GM10847 (cell line): ENCODE results near the gene ADM2.

Experiments
- POLR2A ChIP-seq: IDR thresholded peaks from 2 replicates; pipeline ENCODE4 v1.6.1; 2011; ENCODE audit not compliant: insufficient read length; ENCODE audit errors: extremely low read depth

The ADM2 gene

GRCh38 chr22:50443197-50443596, 38.1 kb upstream of the ADM2 start:
- no peak for TF ChIP-seq POLR2A

DNA sequence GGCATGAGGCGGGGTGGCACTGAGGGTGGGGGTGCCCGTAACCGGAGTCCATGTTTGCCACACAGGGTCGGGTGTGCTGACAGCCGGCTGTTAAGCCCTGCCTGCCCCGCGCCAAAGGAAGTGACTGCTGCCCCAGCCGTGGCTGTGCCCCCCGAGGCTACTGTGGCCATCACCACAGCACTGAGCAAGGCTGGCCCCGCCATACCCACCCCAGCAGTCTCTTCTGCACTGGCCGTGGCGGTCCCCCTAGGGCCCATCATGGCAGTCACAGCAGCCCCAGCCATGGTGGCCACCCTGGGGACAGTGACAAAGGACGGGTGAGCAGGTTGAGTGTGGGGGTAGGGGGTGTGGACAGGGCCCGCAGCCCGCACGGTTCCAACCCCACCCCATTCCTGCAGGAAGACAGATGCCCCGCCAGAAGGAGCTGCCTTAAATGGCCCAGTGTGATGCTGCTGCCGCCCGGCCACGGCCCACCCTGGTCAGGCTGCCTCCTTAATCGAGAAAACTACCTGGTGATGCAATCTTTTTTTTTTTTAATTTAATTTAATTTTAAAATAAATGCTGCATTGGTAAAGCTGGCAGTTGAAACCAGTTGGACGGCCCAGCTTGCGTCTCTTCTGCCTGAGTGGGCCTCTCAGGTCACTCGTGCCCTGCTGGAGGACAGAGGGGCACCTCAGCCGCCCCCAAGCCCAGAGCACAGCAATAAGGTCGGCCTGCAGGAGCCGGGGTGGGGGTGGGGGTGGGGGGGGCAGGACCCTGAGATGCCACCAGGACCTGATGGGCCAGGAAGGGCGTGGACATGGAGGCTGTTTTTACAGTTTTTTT, 37.3 kb upstream of the ADM2 start:
- TF ChIP-seq POLR2A: no peak

DNA sequence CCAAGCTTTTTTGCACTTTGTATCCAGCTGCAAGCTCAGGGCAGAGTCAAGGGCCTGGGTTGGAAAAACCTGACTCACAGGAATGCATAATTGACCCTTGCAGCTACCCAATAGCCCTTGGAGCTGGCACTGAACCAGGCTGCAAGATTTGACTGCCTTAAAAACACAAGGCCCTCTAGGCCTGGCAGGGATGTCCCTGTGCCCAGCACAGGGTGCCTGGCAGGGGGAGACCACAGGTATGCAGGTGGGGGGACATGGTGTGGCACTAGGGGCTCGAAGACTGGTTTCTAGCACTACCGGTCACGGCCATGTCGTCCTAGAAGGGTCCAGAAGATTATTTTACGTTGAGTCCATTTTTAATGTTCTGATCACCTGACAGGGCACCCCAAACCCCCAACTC, 36.7 kb upstream of the ADM2 start:
- no peak for TF ChIP-seq POLR2A

GRCh38 chr22:50445071-50445879, 36.1 kb upstream of the ADM2 start:
- no peak for TF ChIP-seq POLR2A

- no peak for TF ChIP-seq POLR2A
Measured at GRCh38 chr22:50445880-50446707, 35.2 kb upstream of the ADM2 start.

DNA sequence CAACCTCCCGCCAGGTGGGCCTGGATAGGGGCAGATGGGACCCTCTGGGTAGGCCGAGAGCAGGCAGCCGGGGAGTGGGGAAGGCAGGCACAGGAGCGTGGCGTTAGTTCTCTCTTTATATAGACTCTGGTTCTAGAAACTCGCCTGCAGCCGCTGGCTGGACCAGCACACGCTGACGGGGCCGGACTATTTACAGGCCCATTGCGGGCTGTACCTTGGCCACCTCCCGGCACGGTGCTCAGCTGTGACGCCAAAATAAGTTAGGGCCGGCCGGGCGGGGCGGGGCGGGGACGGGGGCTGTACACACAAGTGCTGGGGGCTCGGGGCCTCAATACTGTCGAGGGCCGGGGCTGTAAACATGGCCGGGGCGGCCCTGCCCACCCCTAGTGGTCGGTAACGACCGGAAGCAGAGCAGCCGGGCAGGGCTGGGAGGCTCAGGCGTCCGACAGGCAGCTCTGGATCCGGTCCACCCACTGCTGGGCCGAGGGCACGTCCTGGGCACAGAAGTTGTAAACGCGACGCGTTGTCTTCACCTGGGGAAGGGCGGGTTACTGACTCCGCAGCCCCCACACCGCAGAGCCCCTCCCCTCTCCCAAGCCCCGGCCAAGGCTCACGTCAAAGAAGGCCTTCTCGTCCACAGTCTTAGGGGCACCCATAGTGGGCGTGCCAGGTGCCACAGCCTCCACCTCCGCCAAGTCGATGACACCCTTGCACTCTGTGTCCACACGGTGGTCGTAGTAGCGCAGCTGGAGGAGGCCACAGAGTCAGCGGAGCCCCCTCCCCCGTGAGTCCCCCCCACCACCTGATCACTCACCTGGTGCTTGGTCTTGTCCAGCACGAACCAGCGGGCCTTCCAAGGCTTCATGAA, 34.4 kb upstream of the ADM2 start:
- TF ChIP-seq POLR2A: no peak

DNA sequence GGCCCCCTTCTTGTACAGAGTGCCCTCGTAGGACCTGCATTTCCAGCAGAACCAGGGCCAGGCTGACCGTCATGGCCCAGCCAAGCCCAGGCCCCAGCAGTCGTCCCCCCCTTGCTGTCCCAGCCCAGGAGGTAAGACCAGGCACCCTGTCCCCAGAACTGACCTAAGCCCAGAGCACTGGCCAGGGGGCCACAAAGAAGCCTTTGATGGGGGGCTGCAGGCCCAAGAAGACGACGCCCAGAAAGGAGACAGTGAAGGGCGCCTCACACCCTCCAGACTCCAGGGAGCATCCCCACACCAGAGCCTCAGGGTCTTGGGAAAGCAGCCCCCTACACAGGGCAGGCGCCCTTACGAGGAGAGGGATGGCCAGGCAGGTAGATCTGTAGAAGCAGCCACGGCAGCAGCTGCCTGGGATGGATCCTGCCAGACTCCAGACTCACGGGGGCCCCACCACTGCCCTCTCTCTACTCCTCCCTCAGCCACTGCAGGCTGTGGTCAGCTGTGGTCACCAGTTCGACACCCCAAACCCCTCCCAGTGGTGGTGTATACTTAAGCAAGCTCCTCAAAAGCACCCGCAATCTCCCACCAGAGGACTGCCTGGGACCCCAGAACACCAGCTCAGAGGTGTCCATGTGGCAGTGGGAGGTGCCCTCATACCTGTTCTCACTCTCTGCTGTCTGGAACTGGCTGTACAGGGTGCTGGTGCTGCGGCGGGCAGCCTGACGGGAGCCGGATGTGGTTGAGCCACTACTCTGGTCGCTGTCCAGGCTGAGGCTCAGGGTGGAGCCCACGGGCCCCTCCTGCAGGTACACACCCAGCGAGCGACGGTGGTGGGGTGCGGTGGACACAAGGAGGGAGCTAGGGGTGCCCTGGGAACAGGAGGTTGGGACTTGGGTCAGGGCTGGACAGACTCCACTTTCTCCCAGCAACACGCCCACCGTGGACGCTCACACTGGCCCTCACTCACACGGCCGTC, 33.5 kb upstream of the ADM2 start:
- no peak for TF ChIP-seq POLR2A

DNA sequence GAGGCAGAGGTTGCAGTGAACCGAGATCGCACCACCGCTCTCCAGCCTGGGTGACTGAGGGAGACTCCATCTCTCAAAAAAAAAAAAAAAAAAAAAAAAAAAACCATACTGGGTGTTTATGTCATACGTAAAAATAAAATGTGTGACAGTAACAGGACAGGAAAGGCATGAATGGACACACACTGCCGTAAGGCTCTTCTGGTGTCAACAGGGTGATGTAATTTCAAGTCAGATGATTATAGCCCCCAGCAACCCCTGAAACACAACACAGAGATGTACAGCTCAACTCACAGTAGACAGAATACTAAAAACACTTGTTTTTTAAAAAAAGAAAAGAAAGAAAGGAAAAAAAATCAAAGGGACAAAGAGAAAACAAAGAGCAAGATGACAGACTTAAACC, 28.7 kb upstream of the ADM2 start:
- TF ChIP-seq POLR2A: no peak

DNA sequence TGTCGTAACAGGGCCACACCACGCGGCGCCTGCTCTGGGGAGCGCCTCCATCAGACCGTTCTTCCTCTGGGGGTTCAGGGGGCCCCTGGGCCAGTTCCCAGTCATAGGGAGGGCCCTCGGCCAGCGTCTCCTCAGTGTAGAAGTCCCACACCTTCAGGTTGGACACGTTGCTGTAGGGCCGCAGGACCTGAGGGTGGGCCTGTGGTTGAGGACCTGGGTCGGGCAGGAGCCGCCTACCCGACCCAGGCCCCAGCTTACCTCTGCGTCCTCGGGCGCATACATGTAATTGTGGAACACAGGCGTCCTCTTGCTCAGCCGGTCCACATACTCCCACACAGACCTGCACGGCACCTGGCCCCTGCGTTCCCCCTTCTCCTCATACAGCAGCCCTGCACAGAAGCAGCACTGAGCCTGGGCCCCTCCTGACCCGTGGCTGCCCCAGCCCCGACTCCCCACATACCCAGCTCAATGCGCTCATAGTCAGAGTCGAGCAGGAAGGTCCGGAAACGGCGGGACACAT, 26.7 kb upstream of the ADM2 start:
- TF ChIP-seq POLR2A: no peak

- TF ChIP-seq POLR2A: no peak
Measured at GRCh38 chr22:50455201-50455600, 26.1 kb upstream of the ADM2 start.

GRCh38 chr22:50456026-50456425, 25.3 kb upstream of the ADM2 start:
- TF ChIP-seq POLR2A: no peak

DNA sequence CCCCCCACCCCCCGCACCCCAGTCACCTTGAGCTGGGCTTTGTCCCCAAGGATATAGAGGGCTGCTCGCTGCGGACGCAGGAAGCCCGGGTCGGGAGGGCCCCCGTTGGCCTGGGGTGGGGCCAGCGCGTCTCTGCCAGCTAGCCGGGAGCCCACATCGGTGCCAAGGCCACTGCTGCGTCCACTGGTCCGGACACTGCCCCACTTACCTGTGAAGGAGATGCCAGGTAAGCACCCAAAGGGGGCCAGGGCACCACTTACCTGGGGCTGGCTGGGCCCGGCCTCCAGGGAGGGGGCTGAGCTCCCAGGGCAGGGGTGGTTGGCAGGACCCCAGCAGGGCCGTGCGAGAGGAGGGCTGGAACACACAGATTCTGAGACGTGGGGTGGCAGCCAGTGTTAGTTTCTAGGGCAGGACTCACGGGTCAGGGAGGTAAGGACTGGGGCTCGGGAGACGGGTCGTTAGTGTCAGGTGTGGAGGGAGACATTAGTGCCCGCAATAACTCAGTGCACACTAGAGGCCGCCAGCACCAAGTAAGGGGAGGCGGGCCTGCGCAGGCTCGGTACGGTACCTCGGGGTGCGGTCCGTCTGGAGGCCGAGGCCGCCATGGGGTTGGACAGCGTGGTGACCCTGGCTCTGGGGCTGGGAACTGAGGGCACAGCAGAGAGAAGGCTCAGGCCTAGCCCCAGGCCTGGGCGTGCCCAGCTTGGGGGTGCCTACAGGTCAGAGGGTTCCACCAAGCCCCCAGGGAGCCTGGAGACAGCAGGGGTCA, 24.7 kb upstream of the ADM2 start:
- no peak for TF ChIP-seq POLR2A
